ENCODE measurements around the gene APOL4.
"Not testable (repeated sequence)": the region's sequence is repeated elsewhere in the genome, so short reads cannot be mapped to it uniquely, and the experiment has no call there.

Gene APOL4

DNA sequence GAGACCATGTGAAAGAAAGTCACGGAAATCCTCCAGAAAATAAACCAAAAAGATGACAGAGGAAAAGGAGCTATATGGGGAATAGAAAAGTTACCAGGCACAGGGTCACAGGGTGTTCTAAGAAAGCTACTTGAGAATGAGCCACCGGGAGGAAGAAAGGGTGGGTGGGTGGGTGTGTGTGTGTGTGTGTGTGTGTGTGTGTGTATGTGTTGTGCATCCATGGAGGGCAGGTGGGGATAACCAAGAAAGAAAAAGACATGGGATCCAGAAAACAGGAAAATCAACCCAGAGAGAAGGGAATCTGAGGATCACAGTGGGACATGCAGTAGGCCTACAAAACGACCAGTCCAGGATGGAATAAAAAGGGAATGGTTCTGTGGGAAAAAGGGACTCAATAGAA, 34.0 kb upstream of the APOL4 start:
- H3K4me3 ChIP-seq (ENCODE audit: low read depth, low read length), result no peak overlapping the region
- TF ChIP-seq, protein P1, sequence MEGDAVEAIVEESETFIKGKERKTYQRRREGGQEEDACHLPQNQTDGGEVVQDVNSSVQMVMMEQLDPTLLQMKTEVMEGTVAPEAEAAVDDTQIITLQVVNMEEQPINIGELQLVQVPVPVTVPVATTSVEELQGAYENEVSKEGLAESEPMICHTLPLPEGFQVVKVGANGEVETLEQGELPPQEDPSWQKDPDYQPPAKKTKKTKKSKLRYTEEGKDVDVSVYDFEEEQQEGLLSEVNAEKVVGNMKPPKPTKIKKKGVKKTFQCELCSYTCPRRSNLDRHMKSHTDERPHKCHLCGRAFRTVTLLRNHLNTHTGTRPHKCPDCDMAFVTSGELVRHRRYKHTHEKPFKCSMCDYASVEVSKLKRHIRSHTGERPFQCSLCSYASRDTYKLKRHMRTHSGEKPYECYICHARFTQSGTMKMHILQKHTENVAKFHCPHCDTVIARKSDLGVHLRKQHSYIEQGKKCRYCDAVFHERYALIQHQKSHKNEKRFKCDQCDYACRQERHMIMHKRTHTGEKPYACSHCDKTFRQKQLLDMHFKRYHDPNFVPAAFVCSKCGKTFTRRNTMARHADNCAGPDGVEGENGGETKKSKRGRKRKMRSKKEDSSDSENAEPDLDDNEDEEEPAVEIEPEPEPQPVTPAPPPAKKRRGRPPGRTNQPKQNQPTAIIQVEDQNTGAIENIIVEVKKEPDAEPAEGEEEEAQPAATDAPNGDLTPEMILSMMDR (IDR thresholded peaks at IDR 0.05; ENCODE audit: low read depth, low read length), result no peak

DNA sequence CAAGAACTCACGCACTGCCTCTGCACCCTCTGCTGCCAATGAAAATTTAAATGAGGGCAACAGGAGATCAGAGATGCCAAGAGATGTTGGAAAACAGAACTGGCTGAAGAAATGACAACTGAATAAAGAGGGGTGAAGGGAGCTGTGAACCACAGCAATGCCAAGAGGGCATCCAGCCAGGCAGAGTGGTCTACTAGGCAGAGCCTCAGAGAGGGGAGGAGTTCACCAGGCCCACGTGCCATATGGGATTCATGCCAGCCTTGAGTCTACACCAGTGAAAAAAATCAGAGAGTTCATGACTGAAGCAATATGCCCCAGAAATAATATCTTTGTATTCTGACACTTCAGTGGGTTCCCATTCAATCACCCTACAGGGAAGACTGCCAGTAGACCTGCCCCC, 33.3 kb upstream of the APOL4 start:
- no peak overlapping the region for H3K4me3 ChIP-seq (ENCODE audit: low read depth, low read length)

DNA sequence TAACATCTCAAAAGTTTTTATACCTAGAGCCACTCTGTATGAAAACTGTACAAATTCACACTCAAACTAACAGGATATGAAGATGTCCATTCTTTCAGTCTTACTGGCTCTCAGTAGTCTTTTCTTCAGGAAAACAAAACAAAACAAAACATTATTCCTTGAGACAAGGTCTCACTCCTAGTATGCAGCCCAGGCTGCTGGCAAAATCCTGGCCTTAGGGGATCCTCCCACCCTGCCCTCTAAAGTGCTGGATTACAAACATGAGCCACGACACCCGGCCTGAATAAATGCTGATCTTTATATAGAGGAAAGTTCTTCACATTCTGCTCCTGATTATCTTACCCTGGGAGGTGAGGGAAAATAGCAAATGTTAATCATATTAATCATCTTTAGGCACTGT, 32.6 kb upstream of the APOL4 start:
- TF ChIP-seq, protein P1 (IDR thresholded peaks at IDR 0.05; ENCODE audit: low read depth, low read length), result no peak

More for the DNA sequence above, 33.3 kb upstream of the APOL4 start:
- TF ChIP-seq, protein P1 (IDR thresholded peaks at IDR 0.05; ENCODE audit: low read depth, low read length), result no peak

DNA sequence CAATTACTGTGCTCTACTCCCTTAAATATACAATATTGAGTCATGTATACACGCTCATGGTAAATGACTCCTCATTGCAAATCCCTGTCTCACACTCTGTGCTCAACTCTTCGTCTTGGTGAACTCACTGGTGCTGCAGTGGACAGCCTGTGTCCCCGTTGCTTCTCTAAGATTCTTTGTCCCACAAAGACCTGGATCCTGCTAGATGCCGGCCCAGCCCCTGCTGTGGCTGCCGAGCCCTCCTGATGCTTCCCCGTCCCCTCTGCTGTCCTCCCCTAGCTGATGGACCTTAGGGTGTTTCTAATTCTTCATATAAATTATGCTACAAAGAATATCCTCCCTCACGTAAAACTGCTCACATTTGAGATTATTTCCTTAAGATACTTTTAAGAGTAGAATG, 32.2 kb upstream of the APOL4 start:
- TF ChIP-seq, protein P1 (IDR thresholded peaks at IDR 0.05; ENCODE audit: low read depth, low read length), result no peak
- no peak overlapping the region for H3K4me3 ChIP-seq (ENCODE audit: low read depth, low read length)

More for the DNA sequence above, 32.6 kb upstream of the APOL4 start:
- no peak overlapping the region for H3K4me3 ChIP-seq (ENCODE audit: low read depth, low read length)

DNA sequence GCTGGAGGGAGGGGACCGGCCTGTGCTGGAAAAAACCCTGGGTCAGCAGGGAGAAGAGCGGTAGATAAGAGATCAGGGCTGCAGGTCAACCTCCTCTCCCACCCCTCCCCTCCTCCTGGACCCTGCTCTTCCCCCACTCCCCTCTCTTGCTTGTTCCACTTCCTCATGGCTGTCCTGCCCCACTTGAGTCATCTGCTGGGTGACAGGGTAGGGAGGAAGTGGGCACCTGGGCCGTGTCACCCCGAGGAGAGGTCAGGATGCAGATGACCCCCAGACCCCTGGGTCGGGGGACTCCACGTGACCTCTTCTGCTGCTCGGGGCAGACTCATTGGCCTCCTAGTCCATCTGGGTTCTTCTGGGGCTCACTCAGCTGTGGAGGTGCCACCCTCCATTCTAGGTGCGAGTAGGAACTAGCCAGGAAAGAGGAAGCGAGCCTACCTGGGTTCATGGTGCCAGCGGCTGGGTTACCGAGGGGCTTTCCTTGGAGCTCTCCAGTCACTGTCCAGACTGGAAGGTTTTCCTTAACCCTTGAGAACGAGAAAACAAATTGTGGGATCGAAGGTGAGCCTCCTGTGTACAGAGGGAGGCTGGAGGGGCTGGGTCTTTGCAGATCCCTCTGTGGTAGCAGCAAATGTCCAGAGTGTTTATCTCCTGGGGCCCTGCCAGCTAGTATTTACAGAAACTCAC, 31.2 kb upstream of the APOL4 start:
- TF ChIP-seq, protein P1 (IDR thresholded peaks at IDR 0.05; ENCODE audit: low read depth, low read length), result no peak
- H3K4me3 ChIP-seq (ENCODE audit: low read depth, low read length), result no peak overlapping the region

DNA sequence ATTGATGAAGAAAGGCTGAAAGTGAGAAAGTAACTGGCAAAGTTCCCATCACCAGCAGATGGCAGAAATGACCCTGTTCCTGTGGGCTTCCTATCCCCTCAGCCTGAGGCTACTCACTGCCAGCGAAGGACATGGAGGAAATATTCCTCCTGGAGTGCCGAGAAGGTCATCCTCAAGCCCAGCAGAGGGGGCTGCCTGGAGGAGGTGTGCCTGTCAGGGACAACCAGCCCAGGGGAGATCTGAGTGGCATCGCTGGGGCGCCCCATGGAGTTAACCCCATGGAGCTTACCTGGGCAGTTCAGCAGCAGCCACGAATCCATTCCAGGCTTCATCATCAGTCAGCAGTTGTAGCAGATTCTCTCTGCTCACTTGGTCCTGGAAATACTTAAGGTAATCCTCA, 29.4 kb upstream of the APOL4 start:
- not testable (repeated sequence) for H3K4me3 ChIP-seq (ENCODE audit: low read depth, low read length)

DNA sequence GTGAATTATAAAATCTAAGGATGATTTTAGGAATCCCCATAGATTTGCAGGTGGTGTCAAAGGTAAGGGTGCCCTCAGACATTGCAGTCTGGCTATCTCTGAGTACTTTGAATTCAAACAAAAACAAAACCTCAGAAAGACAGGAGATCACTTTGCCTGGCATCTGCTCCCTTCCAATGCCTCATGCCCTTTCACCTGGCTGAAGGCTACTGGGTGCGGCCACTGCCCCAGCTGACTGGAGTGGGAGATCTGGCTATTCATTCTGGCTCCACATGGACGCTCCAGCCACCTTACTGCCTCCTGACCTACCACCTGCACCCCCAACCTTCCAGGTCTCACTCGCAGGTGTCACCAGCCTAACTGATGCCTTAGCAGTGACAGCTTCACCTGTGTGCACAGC, 28.0 kb upstream of the APOL4 start:
- H3K4me3 ChIP-seq (ENCODE audit: low read depth, low read length), result not testable (repeated sequence)

DNA sequence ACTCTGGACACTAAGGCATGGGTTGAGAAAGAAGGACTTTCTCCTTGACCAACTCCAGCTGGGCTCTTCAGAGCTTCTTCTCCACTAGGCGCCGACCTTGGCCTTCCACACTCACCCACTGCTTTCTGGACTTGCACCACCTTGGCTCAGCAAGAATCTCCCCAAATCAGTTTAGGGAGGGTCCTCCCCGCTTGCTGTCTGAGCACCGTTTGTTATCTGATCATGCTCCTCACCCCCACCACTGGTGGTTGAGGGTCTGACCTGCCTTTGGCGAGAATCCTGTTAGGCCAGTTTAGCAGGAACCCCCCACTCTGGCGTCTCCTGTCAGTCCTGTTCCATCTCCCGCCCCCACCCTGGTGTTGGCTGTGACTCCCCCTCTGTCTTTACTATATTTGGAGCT, 27.3 kb upstream of the APOL4 start:
- TF ChIP-seq, protein P1 (IDR thresholded peaks at IDR 0.05; ENCODE audit: low read depth, low read length), result no peak
- no peak overlapping the region for H3K4me3 ChIP-seq (ENCODE audit: low read depth, low read length)

DNA sequence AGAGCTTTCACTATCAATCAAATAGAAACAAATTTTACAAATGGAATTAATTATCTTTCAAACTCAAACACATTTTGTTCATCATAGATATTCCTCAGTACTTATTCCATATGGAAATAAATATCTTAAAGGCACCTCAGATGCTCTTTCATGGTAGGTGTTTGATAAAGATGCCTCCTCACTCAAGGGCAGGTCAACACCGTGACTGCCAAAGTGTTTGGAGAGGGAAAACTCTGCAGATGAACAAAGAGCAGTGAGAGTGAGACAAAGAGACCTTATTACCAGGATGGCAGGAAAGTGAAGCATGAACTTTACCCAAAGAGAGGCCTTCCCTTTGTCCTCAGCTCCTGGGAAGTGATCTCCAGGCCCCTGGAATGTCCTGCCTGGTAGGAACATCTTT, 26.8 kb upstream of the APOL4 start:
- H3K4me3 ChIP-seq (ENCODE audit: low read depth, low read length), result not testable (repeated sequence)

Data from WI38 (cell line).